ENCODE measurements around the gene FOXP1.

Gene FOXP1

GRCh38 chr3:71177375-71177774 lies 406.2 kb downstream of the FOXP1 start:
- H3K4me3 ChIP-seq (ENCODE audit: low read length), result no peak overlapping the region
- TF ChIP-seq CTCF (IDR thresholded peaks at IDR 0.05; ENCODE audit: insufficient read depth, low read depth, low read length, missing control alignments), result no peak
- DNase-seq (ENCODE audit: low read depth), result no peak

- no peak for TF ChIP-seq CTCF (IDR thresholded peaks at IDR 0.05; ENCODE audit: insufficient read depth, low read depth, low read length, missing control alignments)
- H3K4me3 ChIP-seq (ENCODE audit: low read length), result no peak overlapping the region
- no peak for DNase-seq (ENCODE audit: low read depth)
Observed at GRCh38 chr3:71176366-71176765, 407.2 kb downstream of the FOXP1 start.

- TF ChIP-seq CTCF (IDR thresholded peaks at IDR 0.05; ENCODE audit: insufficient read depth, low read depth, low read length, missing control alignments), result no peak
- H3K4me3 ChIP-seq (ENCODE audit: low read length), result no peak overlapping the region
- no peak for DNase-seq (ENCODE audit: low read depth)
Observed at GRCh38 chr3:71175691-71176365, 407.7 kb downstream of the FOXP1 start.

- DNase-seq (ENCODE audit: low read depth), result no peak
- no peak for TF ChIP-seq CTCF (IDR thresholded peaks at IDR 0.05; ENCODE audit: insufficient read depth, low read depth, low read length, missing control alignments)
- H3K4me3 ChIP-seq (ENCODE audit: low read length), result no peak overlapping the region
Observed at GRCh38 chr3:71172951-71173350, 410.6 kb downstream of the FOXP1 start.

- no peak overlapping the region for H3K4me3 ChIP-seq (ENCODE audit: low read length)
- TF ChIP-seq CTCF (IDR thresholded peaks at IDR 0.05; ENCODE audit: insufficient read depth, low read depth, low read length, missing control alignments), result no peak
- no peak for DNase-seq (ENCODE audit: low read depth)
Observed at GRCh38 chr3:71172189-71172588, 411.3 kb downstream of the FOXP1 start.

- no peak for TF ChIP-seq CTCF (IDR thresholded peaks at IDR 0.05; ENCODE audit: insufficient read depth, low read depth, low read length, missing control alignments)
- DNase-seq (ENCODE audit: low read depth), result no peak
- H3K4me3 ChIP-seq (ENCODE audit: low read length), result no peak overlapping the region
Observed at GRCh38 chr3:71171247-71171646, 412.3 kb downstream of the FOXP1 start.

GRCh38 chr3:71168880-71169411 lies 414.6 kb downstream of the FOXP1 start:
- DNase-seq (ENCODE audit: low read depth), result no peak
- no peak overlapping the region for H3K4me3 ChIP-seq (ENCODE audit: low read length)
- TF ChIP-seq CTCF (IDR thresholded peaks at IDR 0.05; ENCODE audit: insufficient read depth, low read depth, low read length, missing control alignments), result no peak

Data from epithelial cell of esophagus (primary cell).